Vagina (tissue), 1 donor: Measurements from ENCODE around the gene GSDME. TPM values are rescaled to one million over a fixed set of nuclear protein-coding genes. Genes with fewer than 3 reads are reported as not detected.

Experiments used
- total RNA-seq: library from RNA; depleted of rRNA; stranded (reverse); fragments of >200 nt; gene quantifications from one replicate; pipeline ENCODE4 v1.2.3, GENCODE V29; 2016

GSDME gene
- total RNA-seq, 1 donor from 2014 or later = 11.0 TPM

Other genes starting within 250 kb of the GSDME start
- 18.9 TPM for gene PALS2, start 184.0 kb downstream of the GSDME start, total RNA-seq
- 59.2 TPM for gene OSBPL3, start 222.7 kb upstream of the GSDME start, total RNA-seq